COLO829 (cell line): ENCODE results near the gene PHF20.
"Not testable (repeated sequence)": the region's sequence is repeated elsewhere in the genome, so short reads cannot be mapped to it uniquely, and the experiment has no call there.

ENCODE experiments used
- DNase-seq: peaks from one replicate; pipeline ENCODE4 v3.0.0; 2012; ENCODE audit warnings: low spot score

Gene PHF20

GRCh38 chr20:35839904-35840303 is 68.1 kb downstream of the PHF20 start:
- no peak for DNase-seq

GRCh38 chr20:35840421-35840820 is 68.6 kb downstream of the PHF20 start:
- DNase-seq: no peak

GRCh38 chr20:35842361-35842760 is 70.5 kb downstream of the PHF20 start:
- no peak for DNase-seq

- not testable (repeated sequence) for DNase-seq
Measured at GRCh38 chr20:35843894-35844293, 72.1 kb downstream of the PHF20 start.

GRCh38 chr20:35845561-35845960 is 73.7 kb downstream of the PHF20 start:
- no peak for DNase-seq

- no peak for DNase-seq
Measured at GRCh38 chr20:35849706-35850105, 77.9 kb downstream of the PHF20 start.

- DNase-seq: not testable (repeated sequence)
Measured at GRCh38 chr20:35851659-35852058, 79.8 kb downstream of the PHF20 start.

GRCh38 chr20:35854713-35855348 is 83.0 kb downstream of the PHF20 start:
- no peak for DNase-seq

- DNase-seq: not testable (repeated sequence)
Measured at GRCh38 chr20:35855641-35856040, 83.8 kb downstream of the PHF20 start.

- no peak for DNase-seq
Measured at GRCh38 chr20:35856866-35857265, 85.1 kb downstream of the PHF20 start.

GRCh38 chr20:35866418-35867202 is 94.8 kb downstream of the PHF20 start:
- DNase-seq: peak; percentile 26

- no peak for DNase-seq
Measured at GRCh38 chr20:35870541-35871258, 98.9 kb downstream of the PHF20 start.

- peak; percentile 40 for DNase-seq
Measured at GRCh38 chr20:35871259-35871771, 99.5 kb downstream of the PHF20 start.

- DNase-seq: no peak
Measured at GRCh38 chr20:35876033-35876320, 104.2 kb downstream of the PHF20 start.

GRCh38 chr20:35877611-35878010 is 105.8 kb downstream of the PHF20 start:
- no peak for DNase-seq

- DNase-seq: no peak
Measured at GRCh38 chr20:35878113-35878625, 106.4 kb downstream of the PHF20 start.

GRCh38 chr20:35881676-35882075 is 109.9 kb downstream of the PHF20 start:
- no peak for DNase-seq

- DNase-seq: not testable (repeated sequence)
Measured at GRCh38 chr20:35882427-35883161, 110.8 kb downstream of the PHF20 start.

- DNase-seq: no peak
Measured at GRCh38 chr20:35883336-35883777, 111.5 kb downstream of the PHF20 start.

GRCh38 chr20:35883778-35884540 is 112.1 kb downstream of the PHF20 start:
- DNase-seq: peak; percentile 91

- no peak for DNase-seq
Measured at GRCh38 chr20:35884541-35884865, 112.7 kb downstream of the PHF20 start.
